GM15510 (cell line): ENCODE data around the gene RABGGTB.

Experiments used
- POLR2A ChIP-seq: IDR thresholded peaks from 3 replicates; pipeline ENCODE4 v1.6.1; 2011; ENCODE audit warnings: borderline replicate concordance; ENCODE audit not compliant: insufficient read length; ENCODE audit errors: extremely low read depth

RABGGTB gene

DNA sequence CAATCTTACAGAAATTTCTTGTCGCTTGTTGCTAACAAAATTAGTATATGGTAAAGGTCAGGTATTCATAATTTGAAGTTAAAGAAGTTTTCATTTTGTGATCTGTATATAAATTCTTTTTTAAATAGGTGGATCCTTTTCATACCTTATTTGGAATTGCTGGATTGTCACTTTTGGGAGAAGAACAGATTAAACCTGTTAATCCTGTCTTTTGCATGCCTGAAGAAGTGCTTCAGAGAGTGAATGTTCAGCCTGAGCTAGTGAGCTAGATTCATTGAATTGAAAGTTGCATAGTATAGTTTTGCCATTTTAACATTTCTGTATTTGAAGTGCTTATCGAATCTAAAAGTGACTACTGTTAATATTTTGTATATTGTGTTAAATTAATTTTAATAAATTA lies 8.3 kb downstream of the RABGGTB start:
- TF ChIP-seq POLR2A, result no peak

DNA sequence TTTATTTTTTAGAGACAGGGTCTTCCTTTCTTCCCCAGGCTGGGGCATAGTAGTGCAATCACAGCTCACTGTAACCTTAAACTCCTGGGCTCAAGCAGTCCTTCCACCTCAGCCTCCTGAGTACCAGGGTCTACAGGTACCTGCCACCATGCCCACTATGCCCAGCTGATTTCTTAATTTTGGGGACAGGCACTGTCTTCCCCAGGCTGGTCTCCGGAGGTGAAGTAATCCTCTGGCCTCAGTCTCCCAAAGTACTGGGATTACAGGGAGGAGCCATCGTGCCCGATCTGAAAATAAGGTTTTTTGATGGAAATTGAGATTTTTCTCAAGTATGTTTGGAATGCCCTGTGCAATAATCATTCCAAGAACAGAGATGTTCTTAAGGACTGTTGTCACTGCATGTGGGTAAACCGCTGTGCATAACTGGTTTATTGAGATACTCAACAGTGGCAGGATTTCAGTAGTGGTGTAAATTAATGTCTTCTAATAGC lies 9.7 kb downstream of the RABGGTB start:
- no peak for TF ChIP-seq POLR2A

DNA sequence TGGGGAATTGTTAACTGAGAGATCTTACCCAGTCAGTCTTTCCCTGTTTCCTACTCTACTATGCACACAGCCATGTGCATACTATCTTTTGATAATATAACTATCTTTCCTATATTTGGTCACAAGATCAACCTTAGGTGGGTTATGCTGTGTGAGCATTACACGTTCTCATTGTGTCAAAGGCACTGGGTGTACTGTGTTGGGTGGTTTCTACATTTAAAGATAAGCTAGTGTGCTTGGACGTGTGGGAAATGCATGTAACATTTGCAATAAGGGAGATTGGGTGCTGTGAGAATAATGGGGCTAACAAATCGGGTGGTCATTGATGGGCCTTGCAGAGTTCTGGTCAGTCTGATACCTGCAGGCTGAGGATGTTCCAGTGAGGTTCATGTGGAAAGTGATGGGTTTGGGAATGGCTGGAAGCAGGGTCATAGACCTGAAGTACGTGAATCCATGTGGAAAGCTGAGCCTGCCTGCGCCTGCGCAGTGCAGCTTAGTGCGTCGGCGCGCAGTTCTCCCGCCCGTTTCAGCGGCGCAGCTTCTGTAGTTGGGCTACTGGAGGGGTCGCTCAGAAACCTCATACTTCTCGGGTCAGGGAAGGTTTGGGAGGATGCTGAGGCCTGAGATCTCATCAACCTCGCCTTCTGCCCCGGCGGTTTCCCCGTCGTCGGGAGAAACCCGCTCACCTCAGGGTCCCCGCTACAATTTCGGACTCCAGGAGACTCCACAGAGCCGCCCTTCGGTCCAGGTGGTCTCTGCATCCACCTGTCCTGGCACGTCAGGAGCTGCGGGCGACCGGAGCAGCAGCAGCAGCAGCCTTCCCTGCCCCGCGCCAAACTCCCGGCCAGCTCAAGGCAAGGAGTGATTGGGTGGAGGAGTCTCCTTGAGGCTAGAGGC lies 10.6 kb downstream of the RABGGTB start, which contains the start of gene MSH4:
MSH4 (plus strand) TSS at position 507 of the 897 bp plus-strand sequence; CDS start at position 611, 104 bp downstream.
- peak; percentile 36 for TF ChIP-seq POLR2A

DNA sequence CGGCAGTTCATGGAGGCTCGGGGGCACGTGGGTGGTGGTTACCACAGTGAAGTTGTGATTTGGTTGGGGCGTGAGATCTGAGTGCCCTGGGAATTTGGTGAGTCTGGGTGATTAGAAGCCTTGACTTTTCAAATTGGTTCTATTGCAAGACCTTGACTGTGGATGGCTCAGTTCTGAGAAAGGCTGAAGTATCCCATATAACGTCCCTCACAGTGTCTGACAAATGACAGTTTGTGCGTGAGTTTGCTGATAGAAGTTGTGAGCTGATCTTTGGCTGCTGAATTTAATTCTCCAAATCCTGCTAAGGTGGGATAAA lies 11.2 kb downstream of the RABGGTB start:
- no peak for TF ChIP-seq POLR2A

DNA sequence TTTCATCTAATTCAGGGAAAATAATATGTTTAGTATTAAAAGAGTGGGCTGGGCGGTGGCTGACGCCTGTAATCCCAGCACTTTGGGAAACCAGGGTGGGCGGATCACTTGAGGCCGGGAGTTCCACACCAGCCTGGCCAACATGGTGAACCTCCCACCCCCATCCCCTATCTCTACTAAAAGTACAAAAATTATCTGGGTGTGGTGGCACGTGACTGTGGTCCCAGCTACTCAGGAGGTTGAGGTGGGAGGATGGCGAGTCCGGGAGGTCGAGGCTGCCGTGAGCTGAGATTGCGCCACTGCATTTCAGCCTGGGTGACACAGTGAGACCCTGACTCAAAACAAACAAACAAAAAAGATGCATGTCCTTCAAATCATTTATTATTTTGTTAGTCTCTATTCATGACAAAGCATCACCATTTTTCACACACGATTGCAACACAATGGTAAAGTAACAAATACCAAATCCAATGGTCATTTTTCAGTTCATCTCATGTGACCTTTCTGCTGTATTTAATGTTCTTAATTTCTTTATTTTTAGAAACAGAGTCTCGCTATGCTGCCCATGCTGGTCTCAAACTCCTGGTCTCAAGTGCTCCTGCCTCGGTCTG lies 11.7 kb downstream of the RABGGTB start:
- TF ChIP-seq POLR2A, result no peak

DNA sequence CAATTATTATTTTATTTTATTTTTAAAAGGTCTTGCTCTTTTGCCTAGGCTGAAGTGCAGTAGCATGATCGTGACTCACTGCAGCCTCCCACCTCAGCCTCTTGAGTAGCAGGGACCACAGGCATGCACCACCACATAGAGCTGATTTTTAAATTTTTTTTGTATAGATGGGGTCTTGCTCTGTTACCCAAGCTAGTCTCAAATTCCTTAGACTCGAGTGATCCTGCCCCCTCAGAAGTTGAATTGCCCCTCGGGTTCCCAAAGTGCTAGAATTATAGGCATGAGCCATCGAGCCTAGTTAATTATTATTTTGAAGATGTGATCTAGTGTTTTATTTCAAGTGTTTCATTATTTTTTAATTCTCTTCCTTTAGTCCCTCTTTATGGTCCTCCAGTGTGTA lies 22.9 kb downstream of the RABGGTB start:
- TF ChIP-seq POLR2A, result no peak

DNA sequence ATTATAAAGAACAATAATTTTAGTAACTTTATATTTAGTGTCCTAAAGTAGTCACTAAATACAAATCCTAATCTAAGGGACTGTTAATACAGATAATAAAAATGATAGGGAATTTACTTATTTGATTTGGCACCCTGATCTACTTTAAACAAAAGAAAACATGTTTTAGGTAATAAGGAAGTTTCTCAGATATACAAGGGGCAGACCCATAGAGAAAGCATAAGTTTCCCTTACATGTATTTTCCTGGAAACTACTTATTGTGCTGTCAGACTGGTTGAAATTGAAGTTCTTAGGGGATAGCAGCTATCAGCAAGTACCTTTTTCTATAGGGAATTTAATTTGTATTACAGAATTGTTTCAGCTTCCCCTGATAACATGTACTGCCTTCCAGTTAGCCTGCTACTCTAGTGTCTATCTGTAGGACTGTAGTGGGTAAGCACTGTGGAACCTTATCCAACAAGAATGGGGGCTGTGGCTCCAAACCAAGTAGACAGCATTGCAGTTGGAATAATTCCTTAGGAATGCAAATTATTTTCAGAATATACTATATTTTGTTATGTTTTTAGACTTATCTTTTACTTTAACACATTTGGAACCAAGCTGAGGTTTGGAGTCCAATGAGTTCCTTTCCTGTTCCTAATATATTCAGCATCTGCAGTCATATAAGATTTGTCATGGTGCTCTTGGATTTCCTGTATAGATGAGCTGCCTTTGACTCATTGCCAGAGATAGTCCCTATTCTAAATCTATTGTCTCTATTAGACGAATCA lies 25.3 kb downstream of the RABGGTB start:
- no peak for TF ChIP-seq POLR2A

DNA sequence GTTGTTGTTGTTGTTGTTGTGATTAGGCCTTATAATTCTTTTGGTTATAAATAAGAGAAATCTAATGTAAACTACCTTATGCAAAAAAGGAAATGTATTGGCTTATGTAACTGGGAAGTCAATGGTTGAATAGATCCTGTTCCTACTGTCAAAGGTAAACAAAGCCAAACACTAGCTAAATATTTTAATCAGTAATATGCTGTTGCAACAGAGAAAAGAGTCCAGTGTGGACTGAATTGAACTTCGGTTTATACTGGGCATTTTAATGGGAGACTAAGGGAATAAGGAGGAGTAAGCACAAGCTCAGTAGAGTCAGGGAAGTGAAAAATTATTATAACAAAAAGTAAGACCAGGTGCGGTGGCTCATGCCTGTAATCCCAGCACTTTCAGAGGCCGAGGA lies 26.0 kb downstream of the RABGGTB start:
- no peak for TF ChIP-seq POLR2A

DNA sequence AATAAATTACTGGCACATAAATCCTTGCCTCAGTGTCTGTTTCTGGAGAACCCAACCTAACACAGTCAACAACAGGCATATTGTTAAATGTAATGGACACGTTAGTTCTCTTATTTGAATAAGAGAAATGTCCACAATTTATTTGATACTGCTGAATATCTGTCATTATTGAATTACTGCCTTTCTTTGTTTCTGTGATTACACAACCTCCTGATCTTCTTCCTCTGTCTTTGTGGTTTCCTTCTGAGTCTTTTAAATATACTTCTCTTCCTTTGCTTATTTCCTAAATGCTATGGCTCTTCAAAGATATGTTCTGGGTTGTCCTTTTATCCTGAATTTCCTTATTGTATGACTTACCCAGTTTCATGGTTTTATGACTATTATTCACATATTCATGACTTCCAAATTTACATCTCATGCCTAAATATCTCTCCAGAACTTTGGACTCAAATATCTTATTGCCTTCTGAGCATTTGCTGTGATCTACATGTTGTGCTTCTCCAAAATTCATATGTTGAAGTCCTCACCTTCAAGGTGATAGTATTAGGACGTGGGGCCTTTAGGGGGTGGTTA lies 50.6 kb downstream of the RABGGTB start:
- TF ChIP-seq POLR2A, result no peak

DNA sequence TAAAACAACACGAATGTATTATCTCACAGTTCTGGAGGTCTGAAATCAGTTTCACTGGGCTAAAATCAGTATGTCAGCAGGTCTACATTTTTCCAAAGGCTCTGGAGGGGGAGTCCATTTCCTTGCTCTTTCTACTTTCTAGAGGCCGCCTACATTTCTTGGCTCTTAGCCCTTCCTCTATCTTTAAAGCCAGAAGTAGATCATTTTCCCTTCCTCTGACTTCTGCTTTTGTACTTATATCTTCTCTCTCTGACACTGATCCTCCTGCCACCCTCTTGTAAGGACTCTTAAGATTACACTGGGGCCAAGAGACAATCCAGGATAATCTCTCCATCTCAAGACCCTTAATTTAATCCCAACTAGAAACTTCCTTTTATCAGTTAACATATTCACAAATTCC lies 52.0 kb downstream of the RABGGTB start:
- no peak for TF ChIP-seq POLR2A

DNA sequence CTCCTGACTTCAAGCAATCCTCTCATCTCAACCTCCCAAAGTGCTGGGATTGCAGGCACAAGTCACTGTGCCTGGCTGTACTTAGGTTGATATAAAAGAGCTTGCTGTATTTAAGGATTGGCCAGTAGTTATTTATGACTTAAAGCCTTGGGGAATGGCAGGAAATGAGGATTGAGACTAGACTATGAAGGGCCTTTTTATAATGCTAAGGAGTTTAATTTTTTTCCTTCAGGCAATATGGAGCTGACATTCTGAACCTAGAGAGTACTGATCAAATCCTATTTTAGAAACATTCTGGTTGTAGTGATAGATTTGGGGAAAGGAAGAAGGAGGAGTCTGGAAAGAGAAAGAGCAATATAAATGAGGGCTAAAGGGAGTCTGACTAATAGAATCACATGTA lies 55.4 kb downstream of the RABGGTB start:
- no peak for TF ChIP-seq POLR2A
